Measurements from ENCODE around the gene KCNQ1. TPM values are rescaled to one million over a fixed set of nuclear protein-coding genes. Genes with fewer than 3 reads are reported as not detected.

Gene KCNQ1
- total and polyA plus RNA-seq, 9 of the 15 experiments (the other 6 are each of a cell fraction or from before 2014, with no cell fraction given) = 0.44 TPM; not detected in 8

GRCh38 chr11:2700415-2701211 is 255.8 kb downstream of the KCNQ1 start (continued):
- peak; percentile 63 for TF ChIP-seq L3MBTL2 (IDR thresholded peaks at IDR 0.05)
- no peak for TF ChIP-seq BHLHE40 (IDR thresholded peaks at IDR 0.05; ENCODE audit: low read length)
- TF ChIP-seq HOMEZ (CRISPR knock-in tag; IDR thresholded peaks at IDR 0.05) = no peak
- no peak for TF ChIP-seq ZNF121 (CRISPR knock-in tag; conservative IDR thresholded peaks at IDR 0.05)
- TF ChIP-seq IRF9 (tag; IDR thresholded peaks at IDR 0.05) = no peak
- 0 out of 2 replicates have a peak, but pooled peaks have one; percentile 29 for TF ChIP-seq ZNF830 (CRISPR knock-in tag; IDR thresholded peaks at IDR 0.05)
- TF ChIP-seq HIVEP1 (CRISPR knock-in tag; IDR thresholded peaks at IDR 0.05) = no peak
- TF ChIP-seq CCAR2 (IDR thresholded peaks at IDR 0.05; ENCODE audit: low read depth, low read length) = no peak
- TF ChIP-seq HDAC2 (IDR thresholded peaks at IDR 0.05) = no peak
- TF ChIP-seq ATF3 (IDR thresholded peaks at IDR 0.05) = no peak
- TF ChIP-seq ATF3 (CRISPR knock-in tag; conservative IDR thresholded peaks at IDR 0.05) = no peak
- TF ChIP-seq TRIM28 (IDR thresholded peaks at IDR 0.05) = no peak
- TF ChIP-seq SMAD4 (CRISPR knock-in tag; conservative IDR thresholded peaks at IDR 0.05) = 0 out of 2 replicates have a peak, but pooled peaks have one; percentile 34
- TF ChIP-seq ATF1 (CRISPR knock-in tag; IDR thresholded peaks at IDR 0.05) = no peak
- TF ChIP-seq ATF1 (tag; IDR thresholded peaks at IDR 0.05) = 0 out of 2 replicates have a peak, but pooled peaks have one; percentile 25
- TF ChIP-seq CHAMP1 (IDR thresholded peaks at IDR 0.05) = no peak
- peak; percentile 65; the same call in 1 of the 2 replicates for TF ChIP-seq NFRKB (IDR thresholded peaks at IDR 0.05; ENCODE audit: low read depth)
- TF ChIP-seq TRIM24 (IDR thresholded peaks at IDR 0.05) = no peak
- no peak for TF ChIP-seq CLOCK (CRISPR knock-in tag; IDR thresholded peaks at IDR 0.05; ENCODE audit: borderline replicate concordance)
- TF ChIP-seq SAFB (IDR thresholded peaks at IDR 0.05; ENCODE audit: borderline replicate concordance, low read depth, low read length) = peak; percentile 74
- TF ChIP-seq ZBTB7A (IDR thresholded peaks at IDR 0.05; ENCODE audit: borderline replicate concordance, control insufficient read depth, low read depth, low read length) = peak; percentile 39; the same call in 1 of the 2 replicates
